H54 (cell line): ENCODE results near the gene STMND1.
A peak's percentile ranks its signal among the peaks of the same experiment; 100 is the strongest.
"Not testable (repeated sequence)": the region's sequence is repeated elsewhere in the genome, so short reads cannot be mapped to it uniquely, and the experiment has no call there.

Source experiments
- DNase-seq: peaks from one replicate; pipeline ENCODE4 v3.0.0; 2011; ENCODE audit warnings: low spot score, mixed read lengths; ENCODE audit not compliant: insufficient read length
- FAIRE-seq: peaks from 3 replicates; lab custom pipeline; 2011; peaks lifted over from hg19 to GRCh38; lab: Jason Lieb, UNC
- POLR2A ChIP-seq: IDR thresholded peaks from 2 replicates; pipeline ENCODE4 v1.6.1; 2011; ENCODE audit warnings: low read depth, mild to moderate bottlenecking, low read length

Gene STMND1

GRCh38 chr6:17101422-17102257 lies at the start of gene STMND1:
TSS of gene STMND1 (plus strand) at chr6:17102050. CDS start at chr6:17102258, 208 bp downstream.
- no peak for FAIRE-seq
- TF ChIP-seq POLR2A, result no peak
- DNase-seq, result no peak

- no peak for TF ChIP-seq POLR2A
- FAIRE-seq (no peak), DNase-seq (no peak)
Observed at GRCh38 chr6:17054647-17055046, 47.2 kb upstream of the STMND1 start.

- no peak for DNase-seq
- FAIRE-seq, result no peak
Observed at GRCh38 chr6:17057322-17057721, 44.5 kb upstream of the STMND1 start.

DNA sequence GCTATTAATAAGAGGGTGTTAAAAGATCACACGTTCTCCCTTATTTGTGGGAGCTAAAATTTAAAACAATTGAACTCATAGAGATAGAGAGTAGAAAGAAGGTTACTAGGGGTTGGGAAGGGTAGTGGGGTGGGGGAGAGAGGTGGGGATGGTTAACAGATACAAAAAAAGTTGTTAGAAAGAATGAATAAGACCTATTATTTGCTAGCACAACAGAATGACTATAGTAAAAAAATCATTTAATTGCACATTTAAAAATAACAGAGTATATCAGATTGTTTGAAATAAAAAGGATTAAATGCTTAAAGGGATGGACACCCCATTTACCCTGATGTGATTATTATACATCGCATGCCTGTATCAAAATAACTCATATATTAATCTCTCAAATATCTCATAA lies 43.3 kb upstream of the STMND1 start:
- FAIRE-seq (no peak), DNase-seq (no peak)
- TF ChIP-seq POLR2A, result no peak

More at GRCh38 chr6:17057322-17057721, 44.5 kb upstream of the STMND1 start:
- TF ChIP-seq POLR2A, result no peak

- FAIRE-seq, result no peak
- no peak for TF ChIP-seq POLR2A
- DNase-seq, result no peak
Observed at GRCh38 chr6:17059022-17059421, 42.8 kb upstream of the STMND1 start.

- DNase-seq (no peak), FAIRE-seq (no peak)
- no peak for TF ChIP-seq POLR2A
Observed at GRCh38 chr6:17059850-17060249, 42.0 kb upstream of the STMND1 start.

DNA sequence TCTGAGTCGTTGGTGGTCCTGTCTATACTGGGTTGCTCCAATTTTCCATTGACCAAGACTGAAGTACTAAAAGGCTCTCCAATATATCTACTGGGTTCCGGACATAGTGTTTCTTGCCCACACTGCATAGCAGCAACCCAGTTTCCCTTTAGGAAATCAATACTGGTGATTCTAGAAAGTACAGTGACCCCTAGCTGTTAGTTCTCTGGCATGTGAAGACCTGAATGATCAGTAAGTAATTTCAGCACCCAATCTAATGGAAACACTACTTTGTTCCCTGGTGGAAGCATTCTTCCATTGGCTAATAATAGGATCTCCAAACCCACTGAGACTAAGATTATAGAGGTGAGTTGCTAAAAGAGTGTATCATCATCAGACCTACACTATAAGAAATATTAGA lies 40.8 kb upstream of the STMND1 start:
- FAIRE-seq (no peak), DNase-seq (no peak)
- TF ChIP-seq POLR2A, result no peak

GRCh38 chr6:17062871-17063440 lies 38.9 kb upstream of the STMND1 start:
- DNase-seq (no peak), FAIRE-seq (peak; percentile 43)
- no peak for TF ChIP-seq POLR2A

DNA sequence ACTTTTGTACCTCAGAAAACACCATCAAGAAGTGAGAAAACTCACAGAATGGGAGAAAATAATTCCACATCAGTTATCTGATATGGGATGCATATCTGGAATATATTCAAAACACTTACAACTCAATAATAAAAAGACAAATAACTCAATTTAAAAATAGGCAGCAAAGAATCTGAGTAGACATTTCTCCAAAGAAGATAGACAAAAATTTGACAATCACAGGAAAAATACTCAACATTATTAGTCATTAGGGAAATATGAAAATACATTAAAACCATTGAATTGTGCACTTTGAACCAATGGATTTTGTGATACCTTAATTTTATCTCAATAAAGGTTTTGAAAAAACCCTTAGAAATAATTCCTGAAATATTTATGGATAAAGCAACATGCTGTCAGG lies 36.9 kb upstream of the STMND1 start:
- no peak for FAIRE-seq
- no peak for TF ChIP-seq POLR2A
- DNase-seq, result no peak

DNA sequence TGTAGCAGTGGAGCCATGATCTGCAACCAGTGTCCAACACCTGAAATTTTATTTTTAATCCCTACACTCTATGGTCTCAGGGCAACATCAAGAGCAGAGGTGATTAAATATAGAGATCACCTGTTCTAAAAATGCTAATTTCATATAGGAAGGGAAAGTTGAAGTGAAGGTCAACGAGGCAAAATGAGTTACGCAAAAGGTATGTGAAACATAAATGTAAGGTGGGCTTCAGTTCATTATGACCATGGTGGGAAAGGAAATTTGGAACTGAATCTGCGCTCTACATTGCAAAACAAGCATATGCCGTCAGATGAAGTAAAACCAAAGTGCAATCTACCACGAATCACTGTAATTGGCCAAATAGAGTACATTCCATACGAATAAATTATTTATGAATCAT lies 35.2 kb upstream of the STMND1 start:
- DNase-seq (no peak), FAIRE-seq (no peak)
- TF ChIP-seq POLR2A, result no peak

DNA sequence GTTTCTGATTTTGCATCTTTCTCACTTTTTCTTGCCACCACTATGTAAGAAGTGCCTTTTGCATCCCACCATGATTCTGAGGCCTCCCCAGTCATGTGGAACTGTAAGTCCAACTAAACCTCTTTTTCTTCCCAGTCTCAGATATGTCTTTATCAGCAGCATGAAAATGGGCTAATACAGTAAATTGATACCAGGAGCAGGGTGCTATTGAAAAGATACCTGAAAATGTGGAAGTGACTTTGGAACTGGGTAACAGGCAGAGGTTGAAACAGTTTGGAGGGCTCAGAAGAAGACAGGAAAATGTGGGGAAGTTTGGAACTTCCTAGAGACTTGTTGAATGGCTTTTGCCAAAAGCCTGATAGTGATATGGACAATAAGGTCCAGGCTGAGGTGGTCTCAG lies 32.9 kb upstream of the STMND1 start:
- FAIRE-seq, DNase-seq: not testable (repeated sequence)

DNA sequence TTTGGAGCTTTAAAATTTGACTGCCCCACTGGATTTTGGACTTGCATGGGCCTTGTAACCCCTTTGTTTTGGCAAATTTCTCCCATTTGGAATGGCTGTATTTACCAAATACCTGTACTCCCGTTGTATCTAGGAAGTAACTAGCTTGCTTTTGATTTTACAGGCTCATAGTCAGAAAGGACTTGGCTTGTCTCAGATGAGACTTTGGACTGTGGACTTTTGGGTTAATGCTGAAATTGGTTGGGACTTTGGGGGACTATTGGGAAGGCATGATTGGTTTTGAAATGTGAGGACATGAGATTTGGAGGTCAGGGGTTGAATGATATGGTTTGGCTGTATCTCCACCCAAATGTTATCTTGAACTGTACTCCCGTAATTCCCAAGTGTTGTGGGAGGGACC lies 31.4 kb upstream of the STMND1 start:
- not testable (repeated sequence) for FAIRE-seq, DNase-seq

- not testable (repeated sequence) for DNase-seq, FAIRE-seq
Observed at GRCh38 chr6:17073596-17073995, 28.3 kb upstream of the STMND1 start.

- FAIRE-seq (no peak), DNase-seq (no peak)
- no peak for TF ChIP-seq POLR2A
Observed at GRCh38 chr6:17081273-17081672, 20.6 kb upstream of the STMND1 start.
